Panc1 (cell line): ENCODE data around the gene CDH12. TPM values are rescaled to one million over a fixed set of nuclear protein-coding genes. Genes with fewer than 3 reads are reported as not detected.

Source experiments
- ATAC-seq: fragments of 200-7000 bp; cut with Tn5 transposase; 2 replicates; pipeline ENCODE4 v1.9.1; 2020; ENCODE audit warnings: mild to moderate bottlenecking, moderate library complexity
- BruUV-seq: library from RNA; stranded (reverse); fragments of 400-500 nt; replicated peaks from 2 replicates; lab custom pipeline; 2021; lab: Mats Ljungman, UMichigan
- CTCF ChIA-PET: fragments of 300-600 bp; sonication (Branson Sonifier 250); formaldehyde crosslinking; loops from one replicate; lab custom pipeline; 2022; ENCODE audit warnings: antibody characterized with exemption; lab: Charles Lee
- POLR2A ChIA-PET: fragments of 300-600 bp; sonication (Branson Sonifier 250); formaldehyde crosslinking; loops from one replicate; lab custom pipeline; 2022; ENCODE audit warnings: antibody characterized with exemption; lab: Charles Lee
- DNase-seq: peaks from one replicate; pipeline ENCODE4 v3.0.0-alpha.2; 2010; ENCODE audit warnings: low read depth, low spot score
- H3K27ac ChIP-seq: 2 replicates; pipeline ENCODE4 v1.5.1; 2011; ENCODE audit warnings: mild to moderate bottlenecking, low read length, inconsistent platforms
- H3K27me3 ChIP-seq: fragments of 200-500 bp; sonication (Bioruptor generic); 2 replicates; pipeline ENCODE4 v1.6.0; 2014; ENCODE audit warnings: low read length, inconsistent platforms; ENCODE audit not compliant: control insufficient read depth, insufficient read depth
- H3K36me3 ChIP-seq: fragments of 200-500 bp; sonication (Bioruptor generic); 2 replicates; pipeline ENCODE4 v1.5.1; 2014; ENCODE audit warnings: inconsistent platforms, mild to moderate bottlenecking, low read length, moderate library complexity; ENCODE audit not compliant: control insufficient read depth, insufficient read depth
- H3K4me1 ChIP-seq: 2 replicates; pipeline ENCODE4 v1.5.1; 2011; ENCODE audit warnings: inconsistent platforms, mild to moderate bottlenecking, low read length, moderate library complexity; ENCODE audit not compliant: control insufficient read depth, insufficient read depth
- H3K4me3 ChIP-seq, 2 experiments: 2 replicates each; pipeline ENCODE4 v1.5.1; 2011 to 2012; ENCODE audit warnings: low read depth in 2 of 2, low read length in 2 of 2, mild to moderate bottlenecking in 2 of 2, inconsistent platforms in 1 of 2, moderate library complexity in 1 of 2
- H3K9me3 ChIP-seq: fragments of 200-500 bp; sonication (Bioruptor generic); 2 replicates; pipeline ENCODE4 v1.5.1; 2014; ENCODE audit warnings: low read depth, mild to moderate bottlenecking, inconsistent platforms, low read length, moderate library complexity; ENCODE audit not compliant: control insufficient read depth, insufficient read depth
- POLR2AphosphoS5 ChIP-seq: IDR thresholded peaks from 2 replicates; pipeline ENCODE4 v1.6.1; 2012; ENCODE audit warnings: mild to moderate bottlenecking, low read depth, low read length, moderate library complexity
- SIN3A ChIP-seq: IDR thresholded peaks from 2 replicates; pipeline ENCODE4 v1.6.1; 2012; ENCODE audit warnings: low read depth, mild to moderate bottlenecking, low read length, moderate library complexity, borderline replicate concordance; ENCODE audit not compliant: insufficient read depth
- TCF7L2 ChIP-seq: IDR thresholded peaks from 2 replicates; pipeline ENCODE4 v1.6.1; 2011; ENCODE audit warnings: mild to moderate bottlenecking, low read depth, low read length, inconsistent platforms
- in situ Hi-C: cut with HindIII; loops from 2 replicates; pipeline ENCODE4 v1.10.0; 2016; ENCODE audit warnings: low sequenced_read_pairs, low pct_unique_long_range_greater_than_20kb
- intact Hi-C: fragments of 100-400 bp; cut with micrococcal nuclease; formaldehyde crosslinking; loops from one replicate; pipeline ENCODE4 v1.10.0; 2022; ENCODE audit not compliant: unreplicated experiment
- total RNA-seq: library from RNA; stranded (reverse); gene quantifications from one replicate; pipeline ENCODE4 v1.2.1, GENCODE V29; 2021; ENCODE audit not compliant: unreplicated experiment
- TF ChIP-seq, protein P1 (sequence below): fragments of 450-650 bp; IDR thresholded peaks from 2 replicates; pipeline ENCODE4 v1.5.1; 2017; ENCODE audit warnings: mild to moderate bottlenecking
- TF ChIP-seq, protein P2 (sequence below), 2 experiments: IDR thresholded peaks; 2 replicates each; pipeline ENCODE4 v1.6.1; 2011 to 2012; ENCODE audit warnings: low read depth in 2 of 2, control low read depth in 1 of 2, low read length in 1 of 2, mild to moderate bottlenecking in 1 of 2, moderate library complexity in 1 of 2; ENCODE audit not compliant: insufficient read depth in 1 of 2

Gene CDH12
- total RNA-seq, 1 experiment from 2014 or later = not detected

DNA sequence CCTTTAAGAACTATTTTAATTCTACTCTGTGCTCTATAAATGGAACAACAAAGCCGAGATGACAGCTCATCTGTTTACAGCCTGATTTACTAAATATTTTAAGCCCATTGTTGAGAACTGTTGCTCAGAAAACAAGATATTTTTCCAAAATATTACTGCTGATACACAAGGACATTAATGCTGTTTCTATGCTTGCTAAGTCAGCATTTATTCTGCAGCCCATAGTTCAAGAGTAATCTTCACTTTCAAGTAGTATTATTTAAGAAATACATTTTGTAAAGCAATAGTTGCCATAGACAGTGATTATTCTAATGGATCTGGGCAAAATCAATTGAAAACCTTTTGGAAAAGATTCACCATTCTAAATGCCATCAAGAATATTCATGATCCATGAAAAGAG lies 208.3 kb downstream of the CDH12 start:
- CTCF ChIA-PET = no interaction called here
- DNase-seq (no peak), ATAC-seq (no peak)
- Histone ChIP-seq H3K4me1 (no peaks in the 10 kb centered on the region), H3K27me3 (no peaks in the 10 kb centered on the region), H3K9me3 (no peaks in the 10 kb centered on the region), H3K4me3 (no peak overlapping the region), H3K27ac (no peak overlapping the region), H3K36me3 (no peaks in the 10 kb centered on the region)
- in situ Hi-C loops = no loop called here
- intact Hi-C loops = no loop called here
- POLR2A ChIA-PET = no interaction called here
- TF ChIP-seq, protein P1, sequence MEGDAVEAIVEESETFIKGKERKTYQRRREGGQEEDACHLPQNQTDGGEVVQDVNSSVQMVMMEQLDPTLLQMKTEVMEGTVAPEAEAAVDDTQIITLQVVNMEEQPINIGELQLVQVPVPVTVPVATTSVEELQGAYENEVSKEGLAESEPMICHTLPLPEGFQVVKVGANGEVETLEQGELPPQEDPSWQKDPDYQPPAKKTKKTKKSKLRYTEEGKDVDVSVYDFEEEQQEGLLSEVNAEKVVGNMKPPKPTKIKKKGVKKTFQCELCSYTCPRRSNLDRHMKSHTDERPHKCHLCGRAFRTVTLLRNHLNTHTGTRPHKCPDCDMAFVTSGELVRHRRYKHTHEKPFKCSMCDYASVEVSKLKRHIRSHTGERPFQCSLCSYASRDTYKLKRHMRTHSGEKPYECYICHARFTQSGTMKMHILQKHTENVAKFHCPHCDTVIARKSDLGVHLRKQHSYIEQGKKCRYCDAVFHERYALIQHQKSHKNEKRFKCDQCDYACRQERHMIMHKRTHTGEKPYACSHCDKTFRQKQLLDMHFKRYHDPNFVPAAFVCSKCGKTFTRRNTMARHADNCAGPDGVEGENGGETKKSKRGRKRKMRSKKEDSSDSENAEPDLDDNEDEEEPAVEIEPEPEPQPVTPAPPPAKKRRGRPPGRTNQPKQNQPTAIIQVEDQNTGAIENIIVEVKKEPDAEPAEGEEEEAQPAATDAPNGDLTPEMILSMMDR = no peak
- TF ChIP-seq TCF7L2 (no peak), SIN3A (no peak), POLR2AphosphoS5 (no peak)
- TF ChIP-seq, protein P2, sequence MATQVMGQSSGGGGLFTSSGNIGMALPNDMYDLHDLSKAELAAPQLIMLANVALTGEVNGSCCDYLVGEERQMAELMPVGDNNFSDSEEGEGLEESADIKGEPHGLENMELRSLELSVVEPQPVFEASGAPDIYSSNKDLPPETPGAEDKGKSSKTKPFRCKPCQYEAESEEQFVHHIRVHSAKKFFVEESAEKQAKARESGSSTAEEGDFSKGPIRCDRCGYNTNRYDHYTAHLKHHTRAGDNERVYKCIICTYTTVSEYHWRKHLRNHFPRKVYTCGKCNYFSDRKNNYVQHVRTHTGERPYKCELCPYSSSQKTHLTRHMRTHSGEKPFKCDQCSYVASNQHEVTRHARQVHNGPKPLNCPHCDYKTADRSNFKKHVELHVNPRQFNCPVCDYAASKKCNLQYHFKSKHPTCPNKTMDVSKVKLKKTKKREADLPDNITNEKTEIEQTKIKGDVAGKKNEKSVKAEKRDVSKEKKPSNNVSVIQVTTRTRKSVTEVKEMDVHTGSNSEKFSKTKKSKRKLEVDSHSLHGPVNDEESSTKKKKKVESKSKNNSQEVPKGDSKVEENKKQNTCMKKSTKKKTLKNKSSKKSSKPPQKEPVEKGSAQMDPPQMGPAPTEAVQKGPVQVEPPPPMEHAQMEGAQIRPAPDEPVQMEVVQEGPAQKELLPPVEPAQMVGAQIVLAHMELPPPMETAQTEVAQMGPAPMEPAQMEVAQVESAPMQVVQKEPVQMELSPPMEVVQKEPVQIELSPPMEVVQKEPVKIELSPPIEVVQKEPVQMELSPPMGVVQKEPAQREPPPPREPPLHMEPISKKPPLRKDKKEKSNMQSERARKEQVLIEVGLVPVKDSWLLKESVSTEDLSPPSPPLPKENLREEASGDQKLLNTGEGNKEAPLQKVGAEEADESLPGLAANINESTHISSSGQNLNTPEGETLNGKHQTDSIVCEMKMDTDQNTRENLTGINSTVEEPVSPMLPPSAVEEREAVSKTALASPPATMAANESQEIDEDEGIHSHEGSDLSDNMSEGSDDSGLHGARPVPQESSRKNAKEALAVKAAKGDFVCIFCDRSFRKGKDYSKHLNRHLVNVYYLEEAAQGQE (IDR thresholded peaks at IDR 0.05; ENCODE audit: insufficient read depth in 1 of 2, low read depth in 2 of 2, low read length in 1 of 2) = no peak
- no TSS peak for BruUV-seq

DNA sequence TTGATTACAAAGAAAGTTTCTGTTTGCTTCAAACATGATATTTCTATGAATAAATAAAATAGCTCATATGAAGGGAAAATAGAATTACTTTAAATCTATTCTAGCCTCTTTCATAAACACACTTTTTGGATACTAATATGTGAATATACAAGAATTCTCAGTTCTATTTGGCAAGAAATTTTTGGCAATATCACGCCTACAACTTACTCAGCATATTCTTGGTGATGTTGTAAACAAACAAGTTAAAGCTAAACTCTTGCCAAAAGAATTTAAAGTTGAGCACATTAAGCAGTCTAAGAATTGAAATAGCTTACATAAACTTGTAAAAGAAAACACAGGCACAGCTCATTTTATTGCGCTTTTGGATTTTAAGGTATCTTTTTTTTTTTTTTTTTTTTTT lies 209.8 kb downstream of the CDH12 start:
- no peaks in the 10 kb centered on the region for H3K9me3 ChIP-seq
- no peak overlapping the region for H3K27ac ChIP-seq
- intact Hi-C loops (no loop called here), in situ Hi-C loops (no loop called here)
- no peaks in the 10 kb centered on the region for H3K4me1 ChIP-seq
- H3K4me3 ChIP-seq = no peak overlapping the region
- no peaks in the 10 kb centered on the region for H3K27me3 ChIP-seq
- BruUV-seq = no TSS peak
- H3K36me3 ChIP-seq = no peaks in the 10 kb centered on the region
- POLR2A ChIA-PET = no interaction called here
- TF ChIP-seq, protein P1 = no peak
- DNase-seq (no peak), ATAC-seq (no peak)
- CTCF ChIA-PET = no interaction called here

DNA sequence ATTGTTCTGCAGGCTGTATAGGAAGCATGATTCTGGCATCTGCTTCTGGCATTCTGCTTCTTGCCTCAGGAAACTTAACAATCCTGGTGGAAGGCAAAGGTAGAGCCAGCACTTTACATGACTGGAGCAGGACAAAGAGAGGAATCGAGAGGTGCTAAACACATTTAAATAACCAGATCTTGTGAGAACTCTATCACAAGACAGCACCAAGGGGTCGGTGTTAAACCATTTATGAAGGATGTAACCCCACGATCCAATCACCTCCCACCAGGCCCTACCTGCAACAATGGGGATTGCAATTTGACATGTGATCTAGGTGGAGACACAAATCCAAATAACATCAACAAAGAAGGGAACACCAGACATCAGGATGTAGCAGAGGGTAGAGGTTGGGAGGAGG lies 221.5 kb downstream of the CDH12 start:
- intact Hi-C loops = no loop called here
- Histone ChIP-seq H3K27me3 (no peaks in the 10 kb centered on the region), H3K36me3 (no peaks in the 10 kb centered on the region), H3K27ac (no peak overlapping the region), H3K4me1 (no peaks in the 10 kb centered on the region), H3K4me3 (no peak overlapping the region), H3K9me3 (no peaks in the 10 kb centered on the region)
- TF ChIP-seq TCF7L2 (no peak), POLR2AphosphoS5 (no peak), SIN3A (no peak)
- TF ChIP-seq, protein P2 (IDR thresholded peaks at IDR 0.05; ENCODE audit: insufficient read depth in 1 of 2, low read depth in 2 of 2, low read length in 1 of 2) = no peak
- TF ChIP-seq, protein P1 = no peak
- BruUV-seq = no TSS peak
- no peak for DNase-seq
- CTCF ChIA-PET = no interaction called here
- POLR2A ChIA-PET = no interaction called here
- in situ Hi-C loops = no loop called here
- no peak for ATAC-seq
